Effector CD8-positive, alpha-beta T cell (primary cell): ENCODE results near the gene TOGARAM1.

Experiments used
- DNase-seq: peaks from one replicate; lab custom pipeline; 2025; lab: John Stamatoyannopoulos, UW

The TOGARAM1 gene

DNA sequence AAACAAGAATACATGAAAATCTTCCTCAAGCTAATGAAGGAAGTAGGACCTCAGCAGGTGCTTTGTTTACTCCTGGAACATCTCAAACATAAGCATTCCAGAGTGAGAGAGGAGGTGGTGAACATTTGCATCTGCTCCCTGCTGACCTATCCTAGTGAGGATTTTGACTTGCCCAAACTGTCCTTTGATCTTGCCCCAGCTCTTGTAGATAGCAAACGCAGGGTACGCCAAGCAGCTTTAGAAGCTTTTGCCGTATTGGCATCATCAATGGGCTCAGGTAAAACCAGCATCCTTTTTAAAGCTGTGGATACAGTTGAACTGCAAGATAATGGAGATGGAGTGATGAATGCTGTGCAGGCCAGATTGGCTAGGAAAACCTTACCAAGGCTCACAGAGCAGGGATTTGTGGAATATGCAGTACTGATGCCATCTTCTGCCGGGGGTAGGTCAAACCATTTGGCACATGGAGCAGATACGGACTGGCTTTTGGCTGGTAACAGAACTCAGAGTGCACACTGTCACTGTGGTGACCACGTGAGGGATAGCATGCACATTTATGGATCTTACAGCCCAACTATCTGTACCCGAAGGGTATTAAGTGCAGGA, 1.9 kb downstream of the TOGARAM1 start:
- no peak for DNase-seq

- DNase-seq, result no peak
These were observed 4.8 kb downstream of the TOGARAM1 start for GRCh38 chr14:44966601-44967336.

GRCh38 chr14:44968714-44969113, 6.7 kb downstream of the TOGARAM1 start:
- no peak for DNase-seq

DNA sequence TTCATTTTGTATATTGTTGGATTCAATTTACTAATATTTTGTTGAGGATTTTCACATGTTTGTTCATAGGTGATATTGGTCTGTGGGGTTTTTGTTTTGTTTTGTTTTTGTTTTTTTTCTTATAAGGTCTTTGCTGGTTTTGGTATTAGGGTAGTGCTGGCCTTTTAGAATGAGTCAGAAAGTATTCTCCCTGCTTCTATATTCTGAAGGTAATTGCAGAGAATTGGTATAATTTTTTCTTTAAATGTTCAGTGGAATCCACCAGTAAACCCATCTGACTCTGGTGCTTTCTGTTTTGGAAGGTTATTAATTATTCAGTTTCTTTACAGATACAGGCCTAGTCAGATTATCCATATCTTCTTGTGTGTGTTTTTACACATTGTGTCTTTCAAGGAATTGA, 8.9 kb downstream of the TOGARAM1 start:
- DNase-seq, result no peak

GRCh38 chr14:44971459-44971858, 9.5 kb downstream of the TOGARAM1 start:
- DNase-seq, result no peak

DNA sequence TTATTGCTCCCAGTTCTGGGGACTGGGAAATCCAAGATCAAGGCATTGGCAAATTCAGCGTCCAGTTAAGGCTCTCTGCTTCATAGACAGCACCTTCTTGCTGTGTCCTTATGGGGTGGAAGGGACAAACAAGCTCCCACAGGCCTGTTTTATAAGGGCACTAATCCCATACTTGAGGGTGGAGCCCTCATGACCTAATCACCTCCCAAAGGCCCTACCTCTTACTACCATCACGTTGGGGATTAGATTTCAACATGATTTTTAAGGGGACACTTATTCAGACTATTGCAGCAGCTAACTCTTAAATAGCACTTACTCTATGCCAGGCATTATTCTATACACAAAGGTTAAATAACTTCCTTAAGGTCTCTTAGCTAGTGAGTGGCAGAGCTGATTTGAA, 17.3 kb downstream of the TOGARAM1 start:
- no peak for DNase-seq

GRCh38 chr14:44979740-44980356, 17.9 kb downstream of the TOGARAM1 start:
- no peak for DNase-seq

- no peak for DNase-seq
These were observed 19.2 kb downstream of the TOGARAM1 start for GRCh38 chr14:44981198-44981597.

- no peak for DNase-seq
These were observed 20.6 kb downstream of the TOGARAM1 start for GRCh38 chr14:44982594-44982993.

GRCh38 chr14:44988694-44989093, 26.7 kb downstream of the TOGARAM1 start:
- DNase-seq, result no peak

DNA sequence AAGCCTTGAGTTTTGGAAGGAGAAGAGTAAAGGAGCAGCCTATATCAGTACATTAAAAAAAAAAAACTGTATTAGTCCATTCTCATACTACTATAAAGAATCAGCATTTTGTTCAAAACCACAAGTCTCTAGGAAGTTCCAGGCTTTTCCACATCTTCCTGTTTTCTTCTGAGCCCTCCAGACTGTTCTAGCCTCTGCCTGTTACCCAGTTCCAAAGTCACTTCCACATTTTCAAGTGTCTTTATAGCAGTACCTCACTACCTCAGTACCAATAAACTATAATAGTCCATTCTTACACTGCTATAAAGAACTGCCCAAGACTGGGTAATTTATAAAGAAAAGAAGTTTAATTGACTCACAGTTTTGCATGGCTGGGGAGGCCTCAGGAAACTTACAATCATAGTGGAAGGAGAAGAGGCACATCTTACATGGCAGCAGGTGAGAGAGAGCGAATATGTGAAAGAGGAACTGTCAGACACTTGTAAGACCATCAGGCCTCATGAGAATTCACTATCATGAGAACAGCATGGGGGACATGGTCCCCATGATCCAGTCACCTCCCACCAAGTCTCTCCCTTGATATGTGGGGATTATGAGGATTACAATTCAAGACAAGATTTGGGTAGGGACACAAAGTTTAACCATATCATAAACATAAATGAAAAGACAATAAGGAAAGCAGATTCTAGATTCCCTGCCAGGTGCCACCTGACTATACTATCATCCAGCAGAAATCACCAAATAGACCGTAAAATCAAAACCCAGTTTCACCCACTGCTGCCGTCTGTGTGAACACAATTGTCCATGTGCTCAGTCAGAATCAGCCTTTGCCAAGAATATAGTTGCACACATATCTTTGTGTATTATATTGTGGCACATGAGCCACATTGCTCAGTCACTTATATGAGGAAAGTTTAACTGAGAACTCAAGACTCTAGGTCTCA, 27.8 kb downstream of the TOGARAM1 start:
- no peak for DNase-seq

DNA sequence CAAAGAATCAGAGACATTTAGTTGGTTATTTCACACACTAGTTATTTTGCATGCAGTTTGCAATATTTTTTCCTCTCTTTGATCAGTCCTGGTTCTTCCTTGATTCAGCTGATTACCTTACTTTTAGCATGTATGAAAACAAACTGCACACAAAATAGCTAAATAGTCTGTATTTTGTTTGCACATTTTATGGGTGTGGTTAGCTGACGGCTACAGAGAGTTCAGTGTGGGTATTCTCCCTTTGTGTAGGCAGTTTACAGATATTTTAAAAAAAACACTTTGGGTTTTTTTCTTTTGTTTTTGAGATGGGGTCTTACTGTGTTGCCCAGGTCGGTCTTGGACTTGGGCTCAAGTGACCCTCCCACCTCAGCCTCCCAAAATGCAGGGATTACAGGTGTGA, 28.5 kb downstream of the TOGARAM1 start:
- no peak for DNase-seq

DNA sequence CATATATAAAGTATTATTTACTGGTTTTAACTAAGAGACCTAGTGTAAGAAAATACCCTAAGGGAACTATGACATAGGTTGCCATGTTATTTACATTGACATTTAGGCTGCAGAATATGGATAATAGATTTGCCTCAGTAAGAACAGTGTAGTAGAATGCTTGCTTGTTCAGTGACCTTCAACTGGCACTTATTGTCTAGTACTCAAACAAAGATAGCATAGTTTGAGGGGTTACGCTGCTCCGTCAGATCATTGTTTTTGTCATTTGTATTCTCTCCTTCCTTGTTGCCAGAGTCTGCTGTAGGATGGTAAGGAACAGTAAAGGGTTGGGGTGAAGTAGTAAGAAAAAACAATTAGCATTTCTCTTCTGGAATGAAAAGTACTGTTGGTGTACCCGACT, 33.2 kb downstream of the TOGARAM1 start:
- no peak for DNase-seq

- DNase-seq, result no peak
These were observed 33.8 kb downstream of the TOGARAM1 start for GRCh38 chr14:44995770-44996294.

GRCh38 chr14:45003924-45004323, 41.9 kb downstream of the TOGARAM1 start:
- DNase-seq, result no peak

GRCh38 chr14:45015133-45015532, 53.1 kb downstream of the TOGARAM1 start:
- DNase-seq, result no peak

DNA sequence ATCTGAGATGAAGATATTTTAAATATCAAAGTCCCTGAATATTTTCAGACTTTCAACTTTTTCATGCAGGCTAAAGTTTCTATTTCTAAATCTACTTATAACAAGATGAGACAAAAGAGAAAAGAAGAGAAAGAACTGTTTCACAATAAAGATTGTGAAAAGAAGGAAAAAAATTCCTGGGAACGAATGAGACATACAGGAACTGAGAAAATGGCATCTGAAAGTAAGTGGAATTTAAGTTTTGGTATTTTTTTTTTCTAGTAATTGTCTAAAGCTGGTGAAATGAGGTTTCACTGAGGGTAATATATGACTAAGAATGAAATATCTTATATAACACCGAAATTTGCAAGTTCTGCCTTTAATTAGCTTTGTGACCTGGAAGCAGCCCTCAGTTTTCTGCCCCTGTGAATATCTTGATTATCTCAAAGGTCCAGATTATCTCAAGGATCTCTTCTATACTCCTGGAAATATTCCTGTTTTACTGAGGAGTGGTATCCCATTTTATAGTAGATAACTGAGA, 66.2 kb downstream of the TOGARAM1 start:
- no peak for DNase-seq

DNA sequence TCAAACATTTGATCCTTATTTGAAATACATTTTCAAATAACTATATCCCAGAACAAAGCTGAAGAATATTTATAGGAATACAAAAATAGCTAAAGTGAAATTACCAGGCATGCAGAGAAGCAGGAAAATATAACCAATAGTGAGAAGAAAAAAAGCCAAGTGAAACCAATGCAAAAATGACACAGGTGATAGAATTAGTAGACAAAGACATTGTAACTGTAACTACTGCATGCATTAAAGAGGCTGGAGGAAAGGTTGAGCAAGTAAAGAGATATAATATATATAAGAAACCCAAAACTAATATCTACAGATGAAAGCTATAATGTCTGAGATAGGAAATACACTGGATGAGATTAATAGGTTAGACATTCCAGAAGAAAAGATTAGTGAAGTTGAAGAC, 72.7 kb downstream of the TOGARAM1 start:
- DNase-seq, result no peak

DNA sequence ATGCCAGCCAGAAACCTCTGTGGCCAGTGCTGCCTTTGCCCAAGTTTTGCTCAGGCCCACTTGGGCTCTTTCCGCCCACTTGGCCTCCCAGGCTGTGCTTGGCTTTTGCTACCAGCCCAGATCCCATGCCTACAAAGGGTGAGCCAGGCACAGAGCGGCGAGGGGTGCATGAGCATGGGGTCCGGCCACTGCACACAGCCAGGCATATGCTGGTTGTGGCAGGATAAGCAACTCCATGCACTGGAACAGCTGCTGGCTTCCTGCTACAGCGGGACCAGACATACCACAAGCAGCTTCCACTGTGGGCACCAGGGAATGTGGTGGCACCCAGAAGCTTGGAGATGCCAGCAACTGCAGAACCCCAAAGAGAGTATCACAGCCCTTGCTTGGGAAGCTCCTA, 76.3 kb downstream of the TOGARAM1 start:
- no peak for DNase-seq

- no peak for DNase-seq
These were observed 76.9 kb downstream of the TOGARAM1 start for GRCh38 chr14:45038865-45039264.

GRCh38 chr14:45039390-45039789, 77.4 kb downstream of the TOGARAM1 start:
- no peak for DNase-seq

GRCh38 chr14:45041641-45042040, 79.7 kb downstream of the TOGARAM1 start:
- DNase-seq, result no peak
